ENCODE data around the gene GAB1.

DNA sequence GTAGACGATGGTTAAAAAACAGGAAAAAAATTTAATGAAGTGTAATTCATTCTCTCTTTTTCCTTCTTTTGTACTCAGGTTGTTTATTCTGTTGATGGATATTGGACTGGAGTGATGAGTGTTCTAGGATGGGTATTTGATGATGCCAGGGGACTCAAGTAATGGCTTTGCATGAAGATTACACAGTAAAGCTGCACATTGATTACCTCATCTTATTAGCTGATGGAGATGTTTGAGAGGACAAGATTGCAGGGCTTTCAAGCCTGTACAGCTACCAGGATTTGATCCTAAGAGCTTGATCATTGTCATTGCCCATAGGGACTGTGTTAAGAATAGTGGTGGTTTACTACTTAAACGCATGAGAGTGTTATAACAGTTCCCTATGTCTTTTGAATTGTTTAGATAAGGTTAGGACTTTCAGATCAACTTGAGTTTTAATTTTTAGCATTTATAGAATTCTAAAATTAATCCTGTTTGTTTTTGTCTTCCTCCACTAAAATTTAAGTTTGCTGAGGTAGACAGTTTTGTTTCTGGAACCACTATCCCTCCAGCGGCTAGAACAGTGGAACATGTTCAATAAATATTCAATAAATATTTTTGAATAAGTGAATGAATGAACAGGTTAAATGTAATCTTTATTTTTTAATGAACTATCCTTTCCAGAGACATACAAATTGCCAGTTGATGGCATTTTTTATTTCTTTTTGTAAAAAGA is 58.2 kb downstream of the GAB1 start:
- no peak for TF ChIP-seq ESRRG (CRISPR knock-in tag; IDR thresholded peaks at IDR 0.05)
- TF ChIP-seq TCF4 (CRISPR knock-in tag; IDR thresholded peaks at IDR 0.05; ENCODE audit: borderline replicate concordance) = no peak
- no peak for TF ChIP-seq ZNF8 (CRISPR knock-in tag; IDR thresholded peaks at IDR 0.05)
- TF ChIP-seq ZFP3 (CRISPR knock-in tag; IDR thresholded peaks at IDR 0.05) = no peak
- no peak for TF ChIP-seq PPARA (CRISPR knock-in tag; IDR thresholded peaks at IDR 0.05; ENCODE audit: borderline replicate concordance)
